ENCODE measurements around the gene DPP4.
"Not testable (repeated sequence)": the region's sequence is repeated elsewhere in the genome, so short reads cannot be mapped to it uniquely, and the experiment has no call there.

DPP4 gene

GRCh38 chr2:162050513-162050961 is 23.5 kb downstream of the DPP4 start:
- no peak for TF ChIP-seq CTCF (IDR thresholded peaks at IDR 0.05; ENCODE audit: insufficient read depth, low read depth, low read length, missing control alignments)
- peak; percentile 48 for DNase-seq (ENCODE audit: low read depth)
- H3K4me3 ChIP-seq (ENCODE audit: low read length) = no peak overlapping the region

GRCh38 chr2:162049089-162049488 is 24.9 kb downstream of the DPP4 start:
- not testable (repeated sequence) for DNase-seq (ENCODE audit: low read depth)

DNA sequence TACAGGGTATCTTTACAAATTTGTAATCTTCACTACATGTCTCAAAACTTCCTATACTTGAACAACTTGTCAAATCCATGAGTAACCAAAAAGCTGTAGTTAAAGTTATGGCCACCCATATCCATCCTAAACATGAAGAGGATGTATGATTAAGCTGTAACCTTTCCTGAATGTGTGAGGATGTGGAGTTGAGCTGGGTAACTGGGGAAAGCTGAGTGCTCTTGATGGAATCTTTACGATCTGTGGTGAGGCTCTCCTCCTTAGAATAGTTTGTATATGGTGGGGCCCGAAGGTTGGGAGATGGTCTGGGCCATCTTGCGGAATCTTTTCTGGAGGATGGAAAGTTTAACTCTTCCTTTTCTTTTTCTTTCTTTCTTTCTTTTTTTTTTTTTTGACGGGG is 29.4 kb downstream of the DPP4 start:
- no peak overlapping the region for H3K4me3 ChIP-seq (ENCODE audit: low read length)
- DNase-seq (ENCODE audit: low read depth) = no peak
- TF ChIP-seq CTCF (IDR thresholded peaks at IDR 0.05; ENCODE audit: insufficient read depth, low read depth, low read length, missing control alignments) = no peak

More at GRCh38 chr2:162049089-162049488, 24.9 kb downstream of the DPP4 start:
- H3K4me3 ChIP-seq (ENCODE audit: low read length) = not testable (repeated sequence)

GRCh38 chr2:162043132-162043531 is 30.9 kb downstream of the DPP4 start:
- H3K4me3 ChIP-seq (ENCODE audit: low read length) = no peak overlapping the region
- TF ChIP-seq CTCF (IDR thresholded peaks at IDR 0.05; ENCODE audit: insufficient read depth, low read depth, low read length, missing control alignments) = no peak
- DNase-seq (ENCODE audit: low read depth) = no peak

- DNase-seq (ENCODE audit: low read depth) = no peak
- no peak for TF ChIP-seq CTCF (IDR thresholded peaks at IDR 0.05; ENCODE audit: insufficient read depth, low read depth, low read length, missing control alignments)
- H3K4me3 ChIP-seq (ENCODE audit: low read length) = no peak overlapping the region
These were observed 32.5 kb downstream of the DPP4 start for GRCh38 chr2:162041485-162041884.

DNA sequence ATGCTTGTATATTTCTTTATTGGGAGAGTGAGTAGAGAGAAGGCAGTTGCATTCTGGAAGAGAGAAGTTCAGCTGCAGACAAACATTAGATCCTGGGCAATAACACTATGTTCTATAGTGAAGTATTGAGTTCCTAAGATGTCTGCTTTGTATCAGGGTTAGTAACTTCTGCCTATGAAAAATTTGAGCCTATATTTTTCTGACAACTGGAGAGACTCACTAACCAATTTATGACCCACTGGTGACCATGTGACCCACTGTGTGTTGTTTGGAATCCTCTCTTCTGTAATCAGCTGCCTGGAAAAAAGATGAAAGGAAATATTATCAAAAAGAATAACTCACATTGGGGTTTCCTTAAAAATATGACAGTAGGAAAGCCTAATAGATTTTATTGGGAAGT is 35.3 kb downstream of the DPP4 start:
- H3K4me3 ChIP-seq (ENCODE audit: low read length) = no peak overlapping the region
- no peak for TF ChIP-seq CTCF (IDR thresholded peaks at IDR 0.05; ENCODE audit: insufficient read depth, low read depth, low read length, missing control alignments)
- no peak for DNase-seq (ENCODE audit: low read depth)

- DNase-seq (ENCODE audit: low read depth) = no peak
- no peak overlapping the region for H3K4me3 ChIP-seq (ENCODE audit: low read length)
- TF ChIP-seq CTCF (IDR thresholded peaks at IDR 0.05; ENCODE audit: insufficient read depth, low read depth, low read length, missing control alignments) = no peak
These were observed 36.1 kb downstream of the DPP4 start for GRCh38 chr2:162037886-162038285.

All from epithelial cell of esophagus (primary cell).